Rectal smooth muscle tissue (tissue), 1 donor: ENCODE results near the gene C16orf90.

ENCODE experiments used
- H3K27ac ChIP-seq: one replicate; pipeline ENCODE4 v1.7.0; 2013; ENCODE audit warnings: low read depth, low read length, inconsistent platforms
- H3K27me3 ChIP-seq: one replicate; pipeline ENCODE4 v1.7.0; 2013; ENCODE audit warnings: low read length; ENCODE audit not compliant: control insufficient read depth, insufficient read depth
- H3K36me3 ChIP-seq: one replicate; pipeline ENCODE4 v1.7.0; 2013; ENCODE audit warnings: low read length; ENCODE audit not compliant: control insufficient read depth, insufficient read depth
- H3K4me1 ChIP-seq: one replicate; pipeline ENCODE4 v1.7.0; 2013; ENCODE audit warnings: low read length; ENCODE audit not compliant: control insufficient read depth, insufficient read depth
- H3K4me3 ChIP-seq: one replicate; pipeline ENCODE4 v1.7.0; 2013; ENCODE audit warnings: low read length
- H3K9ac ChIP-seq: one replicate; pipeline ENCODE4 v1.7.0; 2013; ENCODE audit warnings: low read length

Gene C16orf90

DNA sequence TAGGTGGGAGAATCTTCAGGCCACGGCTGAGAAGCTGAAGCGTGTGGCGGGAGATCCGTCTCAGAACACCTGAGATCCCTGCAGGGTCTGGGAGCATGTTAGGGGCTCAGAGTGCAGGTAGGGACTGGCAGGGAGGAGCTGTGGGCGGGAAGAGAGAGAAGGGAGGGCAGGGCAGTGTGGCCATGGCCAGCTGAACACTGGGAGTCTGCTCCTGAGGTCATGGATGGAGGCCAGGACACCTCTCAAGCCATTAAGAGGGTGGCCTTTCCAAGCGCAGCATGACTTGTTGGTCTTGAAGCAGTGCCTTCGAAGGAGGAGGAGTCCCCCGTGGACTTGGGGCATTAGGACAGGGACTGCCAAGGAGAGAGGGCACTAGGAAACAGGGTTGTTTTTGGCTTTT lies 28.1 kb downstream of the C16orf90 start:
- no peaks in the 10 kb centered on the region for H3K27me3 ChIP-seq
- H3K9ac ChIP-seq: no peak overlapping the region
- no peak overlapping the region for H3K4me3 ChIP-seq
- peaks cover 2% of the 10 kb centered on the region for H3K36me3 ChIP-seq
- peaks cover 2% of the 10 kb centered on the region for H3K4me1 ChIP-seq
- no peak overlapping the region for H3K27ac ChIP-seq

DNA sequence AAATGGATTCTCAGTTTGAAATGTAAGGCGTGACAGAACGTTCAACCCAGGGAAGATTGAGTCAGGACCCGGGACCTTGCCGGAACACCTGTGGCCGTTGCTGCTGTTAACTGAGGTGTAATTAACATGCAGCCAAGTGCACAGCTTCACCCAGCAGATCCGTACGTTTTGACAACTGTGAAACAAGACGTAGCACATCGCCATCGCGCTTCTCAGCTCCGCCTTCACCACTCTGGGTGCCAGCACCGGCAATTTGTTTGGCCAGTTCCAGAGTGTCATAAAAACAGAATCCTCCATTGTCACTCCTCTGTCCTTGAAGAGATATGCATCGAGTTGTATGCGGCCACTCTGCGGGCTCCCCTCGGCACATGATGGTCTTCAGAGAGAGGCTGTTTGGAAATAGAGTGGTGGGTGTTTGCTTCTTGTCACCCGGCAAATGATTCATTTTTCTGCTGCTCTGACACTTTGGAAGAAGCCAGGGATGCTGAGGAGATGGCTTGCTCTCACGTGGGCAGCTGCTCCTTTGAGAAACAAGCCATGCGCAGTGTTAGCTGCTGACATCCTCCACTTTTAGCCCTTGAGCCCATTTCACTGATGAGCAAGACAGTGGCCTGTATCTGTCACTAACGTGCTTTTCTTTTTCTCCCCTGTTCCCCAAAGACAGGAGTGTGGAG lies 29.2 kb downstream of the C16orf90 start:
- Histone ChIP-seq H3K27ac (no peak overlapping the region), H3K36me3 (peaks cover 2% of the 10 kb centered on the region), H3K4me1 (peaks cover 2% of the 10 kb centered on the region), H3K4me3 (no peak overlapping the region), H3K27me3 (no peaks in the 10 kb centered on the region), H3K9ac (no peak overlapping the region)

DNA sequence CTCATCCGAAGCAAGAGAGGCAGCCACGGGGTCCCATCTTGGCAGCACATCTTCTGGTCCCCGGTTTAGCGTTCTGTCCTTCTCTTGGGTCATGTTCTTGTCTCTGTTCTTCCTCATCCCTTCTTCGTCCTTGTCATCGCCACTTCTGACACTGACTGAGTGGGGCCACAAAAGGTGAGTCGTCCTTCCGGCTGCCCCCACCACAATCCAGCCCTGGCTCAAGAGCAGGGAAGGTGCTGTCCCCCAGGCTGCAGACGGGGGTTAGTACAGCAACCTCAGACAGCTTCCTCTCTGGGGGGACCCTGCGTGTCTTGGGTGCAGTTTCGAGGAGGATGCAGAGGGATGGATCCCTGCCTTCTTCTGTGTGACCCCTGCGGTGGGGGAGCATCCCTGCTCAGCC lies 30.0 kb downstream of the C16orf90 start:
- no peak overlapping the region for H3K4me3 ChIP-seq
- H3K4me1 ChIP-seq: peaks cover 2% of the 10 kb centered on the region
- H3K36me3 ChIP-seq: peaks cover 2% of the 10 kb centered on the region
- no peak overlapping the region for H3K9ac ChIP-seq
- no peaks in the 10 kb centered on the region for H3K27me3 ChIP-seq
- no peak overlapping the region for H3K27ac ChIP-seq

DNA sequence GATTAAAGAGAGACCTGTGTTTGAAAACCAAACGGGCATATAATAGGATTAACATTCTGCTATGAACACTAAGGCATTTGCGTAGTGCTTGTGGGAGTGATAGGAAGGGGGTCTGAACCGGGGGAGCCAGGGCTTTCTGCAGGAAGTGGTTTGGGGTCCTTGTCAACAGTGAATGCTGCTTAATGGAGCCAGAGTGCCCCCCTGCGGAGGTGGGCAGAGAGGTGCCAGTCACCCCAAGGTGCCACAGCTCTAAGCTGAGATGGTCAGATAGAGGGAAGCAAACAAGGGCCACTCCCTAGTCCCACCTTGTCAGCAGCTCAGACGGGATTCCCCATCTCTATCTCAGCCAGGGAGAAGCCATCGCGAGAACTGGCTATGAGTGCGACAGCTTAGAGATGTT lies 34.1 kb downstream of the C16orf90 start:
- Histone ChIP-seq H3K36me3 (no peaks in the 10 kb centered on the region), H3K4me3 (no peak overlapping the region), H3K9ac (no peak overlapping the region), H3K4me1 (peaks cover 14% of the 10 kb centered on the region), H3K27me3 (no peaks in the 10 kb centered on the region), H3K27ac (no peak overlapping the region)

DNA sequence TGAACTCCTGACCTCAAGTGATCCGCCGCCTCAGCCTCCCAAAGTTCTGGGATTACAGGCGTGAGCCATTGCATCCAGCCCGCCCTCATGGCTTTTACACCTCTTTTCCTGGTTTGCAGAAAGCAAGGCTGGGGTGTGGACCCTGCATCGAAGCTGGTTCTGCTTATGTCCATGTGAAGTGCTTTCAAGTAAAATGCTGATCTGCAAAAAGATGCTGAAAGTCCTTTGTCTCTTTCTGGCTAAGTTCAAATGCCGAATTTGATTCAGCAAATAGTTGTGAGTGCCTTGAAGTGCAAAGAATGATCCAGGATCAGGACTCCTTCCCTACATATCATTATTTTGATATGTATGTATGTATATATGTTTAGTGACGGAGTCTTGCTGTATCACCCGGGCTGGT lies 34.7 kb downstream of the C16orf90 start:
- Histone ChIP-seq H3K9ac (no peak overlapping the region), H3K27me3 (no peaks in the 10 kb centered on the region), H3K36me3 (no peaks in the 10 kb centered on the region), H3K4me3 (no peak overlapping the region), H3K4me1 (peaks cover 14% of the 10 kb centered on the region), H3K27ac (no peak overlapping the region)

DNA sequence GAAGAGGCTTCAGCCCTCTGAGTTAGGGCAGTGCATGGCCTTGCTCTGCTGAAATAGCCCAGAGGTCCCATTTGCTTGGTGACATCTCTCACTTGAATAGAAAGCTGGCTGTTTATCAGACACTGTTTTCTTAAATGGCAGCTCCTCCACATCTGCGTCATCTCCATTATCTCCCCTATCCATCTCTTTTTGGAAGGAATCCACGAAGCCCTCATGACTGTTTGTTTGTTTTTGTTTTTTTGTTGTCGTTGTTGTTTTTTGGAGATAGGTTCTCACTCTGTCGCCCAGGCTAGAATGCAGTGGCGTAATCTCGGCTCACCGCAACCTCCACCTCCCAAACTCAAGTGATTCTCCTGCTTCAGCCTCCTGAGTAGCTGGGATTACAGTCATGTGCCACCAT lies 35.2 kb downstream of the C16orf90 start:
- H3K36me3 ChIP-seq: no peaks in the 10 kb centered on the region
- no peak overlapping the region for H3K27ac ChIP-seq
- H3K4me1 ChIP-seq: peaks cover 14% of the 10 kb centered on the region
- no peaks in the 10 kb centered on the region for H3K27me3 ChIP-seq
- no peak overlapping the region for H3K9ac ChIP-seq
- H3K4me3 ChIP-seq: peak overlapping the region; percentile 97

DNA sequence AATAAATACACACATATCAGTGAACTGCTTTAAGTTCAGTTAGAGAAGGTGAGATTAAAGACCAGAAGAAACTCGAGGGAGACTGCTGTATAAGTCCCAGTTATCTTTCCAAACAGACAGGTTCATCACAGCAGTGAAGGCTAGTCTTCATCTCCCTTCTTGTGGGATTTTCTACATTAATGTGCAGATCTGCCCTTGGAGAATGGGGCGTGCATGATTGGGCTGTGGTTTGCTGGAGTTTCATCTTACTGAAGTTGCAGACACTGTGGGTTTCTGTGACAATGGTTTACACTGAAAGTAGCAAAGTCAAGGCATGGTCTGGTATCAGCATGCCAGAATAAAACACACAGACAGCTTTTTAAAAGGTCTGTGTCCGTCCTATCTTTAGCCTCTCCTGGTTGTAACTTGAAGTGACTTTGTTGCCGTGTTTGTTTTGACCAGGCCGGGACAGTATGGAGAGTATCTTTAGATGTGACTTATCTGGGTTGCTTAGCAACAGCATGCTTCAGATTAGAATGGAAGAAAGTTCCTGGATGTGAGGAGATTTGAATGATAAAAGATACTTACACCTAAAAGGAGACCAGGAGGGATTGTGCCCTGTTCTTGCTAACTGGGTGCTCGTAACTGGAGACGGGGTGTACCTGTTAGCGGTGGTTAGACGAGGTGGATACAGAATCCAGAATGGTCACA lies 35.7 kb downstream of the C16orf90 start:
- peaks cover 14% of the 10 kb centered on the region for H3K4me1 ChIP-seq
- no peaks in the 10 kb centered on the region for H3K36me3 ChIP-seq
- no peak overlapping the region for H3K9ac ChIP-seq
- H3K27me3 ChIP-seq: no peaks in the 10 kb centered on the region
- peak overlapping the region; percentile 21 for H3K27ac ChIP-seq
- H3K4me3 ChIP-seq: peak overlapping the region; percentile 97

DNA sequence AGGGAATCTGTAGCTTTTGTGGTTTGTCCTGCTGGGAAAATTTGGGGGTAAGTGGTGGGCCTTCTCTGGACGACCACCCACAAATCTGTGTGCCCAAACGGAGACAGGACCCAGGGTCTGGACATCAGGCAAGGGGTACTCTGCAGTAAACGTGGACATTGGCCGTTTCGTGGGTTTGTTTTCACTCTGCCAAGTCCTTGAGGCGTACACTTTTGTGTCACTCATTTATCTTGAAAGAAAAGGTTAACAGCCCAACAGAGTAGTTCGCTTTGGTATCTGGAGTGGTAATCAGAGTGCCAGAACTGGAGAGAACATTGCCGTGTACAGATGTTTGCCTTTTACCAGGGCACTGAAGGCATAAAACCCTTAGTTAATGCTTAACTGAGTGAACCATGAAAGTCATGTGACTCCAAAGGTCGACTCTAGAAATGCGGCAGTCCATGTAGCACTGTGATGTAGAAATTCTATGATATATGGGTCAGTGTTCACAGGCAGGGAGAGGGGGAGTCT lies 36.4 kb downstream of the C16orf90 start:
- H3K4me3 ChIP-seq: peak overlapping the region; percentile 97
- peak overlapping the region; percentile 80 for H3K9ac ChIP-seq
- H3K27ac ChIP-seq: peak overlapping the region; percentile 98
- H3K36me3 ChIP-seq: no peaks in the 10 kb centered on the region
- H3K27me3 ChIP-seq: no peaks in the 10 kb centered on the region
- H3K4me1 ChIP-seq: peaks cover 14% of the 10 kb centered on the region

DNA sequence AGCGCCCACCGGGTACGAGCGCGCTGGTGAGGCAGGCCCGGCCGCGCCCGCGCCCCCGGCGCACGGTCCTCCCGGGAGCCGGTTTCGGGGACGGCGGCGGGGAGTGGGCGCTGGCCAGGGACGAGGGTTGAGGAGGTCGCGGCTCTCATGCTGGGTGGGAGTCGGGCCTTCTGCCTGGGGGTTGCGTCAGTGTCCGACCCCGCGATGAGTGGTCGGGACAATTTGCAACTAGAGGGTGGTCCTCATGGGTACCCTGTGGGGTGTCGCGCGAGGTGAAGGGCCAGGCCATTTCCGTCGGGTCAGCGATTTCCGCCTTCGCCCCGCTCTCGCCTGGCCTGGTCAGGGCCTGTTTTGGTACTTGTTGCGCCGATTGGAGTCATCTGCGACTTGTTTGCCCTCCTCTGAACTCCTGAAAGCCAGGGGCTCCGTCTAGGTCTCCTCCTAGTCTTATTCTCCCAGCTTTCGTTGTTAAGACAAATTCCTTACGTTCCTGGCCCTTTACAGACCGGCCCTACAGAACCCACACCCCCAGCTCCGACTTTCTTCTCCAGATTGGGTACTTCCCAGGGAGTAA lies 36.9 kb downstream of the C16orf90 start:
- Histone ChIP-seq H3K4me1 (peaks cover 14% of the 10 kb centered on the region), H3K27me3 (no peaks in the 10 kb centered on the region), H3K9ac (peak overlapping the region; percentile 80), H3K27ac (peak overlapping the region; percentile 98), H3K4me3 (peak overlapping the region; percentile 97), H3K36me3 (no peaks in the 10 kb centered on the region)

DNA sequence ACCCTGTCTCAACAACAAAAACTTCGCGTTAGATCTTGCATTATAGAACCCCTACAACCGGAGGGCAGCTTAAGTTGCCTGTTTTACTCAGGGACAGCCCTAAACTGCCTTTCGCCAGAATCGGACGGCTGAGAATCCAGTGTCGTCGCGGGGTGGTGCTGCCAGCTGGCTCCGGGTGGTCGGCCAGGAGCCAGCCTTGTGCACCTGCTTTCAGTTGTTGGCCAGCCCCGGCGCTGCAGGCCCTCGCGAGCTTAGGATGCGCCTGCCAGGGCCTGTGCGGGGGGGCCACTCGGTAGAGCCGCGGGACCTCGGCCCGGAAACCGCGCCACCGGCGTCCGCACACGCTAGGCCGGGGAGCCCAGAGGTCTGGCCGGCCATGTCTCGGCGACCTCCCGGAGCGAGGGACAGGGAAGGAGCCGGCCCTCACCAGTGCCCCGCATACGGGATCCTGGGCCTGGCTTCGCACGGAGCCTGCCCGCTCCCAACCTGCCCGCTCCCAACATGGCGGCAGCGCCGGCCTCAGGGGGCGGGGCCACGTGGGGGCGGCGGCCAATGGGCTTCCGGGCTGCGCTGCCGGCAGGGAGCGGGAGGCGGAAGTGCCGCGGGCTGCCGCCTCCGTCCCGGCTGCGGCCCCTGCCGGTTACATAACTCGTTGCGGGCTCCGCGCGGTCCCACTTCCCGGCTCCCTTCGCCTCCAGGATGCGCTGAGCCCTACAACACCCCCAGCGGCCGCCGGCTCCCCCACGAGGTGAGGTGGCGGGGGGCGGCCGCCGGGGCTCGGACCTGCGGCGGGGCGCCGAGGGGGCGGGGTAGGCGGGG lies 37.6 kb downstream of the C16orf90 start:
- peaks cover 14% of the 10 kb centered on the region for H3K4me1 ChIP-seq
- H3K27me3 ChIP-seq: no peaks in the 10 kb centered on the region
- peak overlapping the region; percentile 97 for H3K4me3 ChIP-seq
- peak overlapping the region; percentile 92 for H3K9ac ChIP-seq
- H3K36me3 ChIP-seq: no peaks in the 10 kb centered on the region
- peak overlapping the region; percentile 98 for H3K27ac ChIP-seq

DNA sequence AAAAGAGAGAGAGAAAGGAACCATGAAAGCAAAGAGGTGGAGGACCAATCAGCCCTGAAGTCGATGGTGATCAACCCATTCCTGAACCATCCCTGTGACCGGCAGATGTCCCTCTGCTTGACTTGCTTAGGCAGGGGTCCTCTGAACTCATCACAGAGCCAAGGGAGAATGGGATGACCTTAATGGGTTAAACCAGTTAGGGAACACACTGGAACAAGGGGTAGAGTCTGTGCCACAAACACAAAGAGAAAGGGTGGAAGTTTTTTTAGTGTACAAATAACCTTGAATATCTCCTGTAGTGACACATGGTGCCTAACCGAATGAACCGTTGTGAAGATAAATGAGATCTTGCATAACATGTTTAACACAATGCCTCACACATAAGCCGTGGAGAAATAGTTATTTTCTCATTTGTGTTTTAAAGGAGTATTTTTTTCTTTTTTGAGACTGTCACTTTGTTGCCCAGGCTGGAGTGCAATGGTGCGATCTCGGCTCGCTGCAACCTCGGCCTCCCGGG lies 40.6 kb downstream of the C16orf90 start:
- Histone ChIP-seq H3K36me3 (no peaks in the 10 kb centered on the region), H3K4me1 (peaks cover 12% of the 10 kb centered on the region), H3K27me3 (no peaks in the 10 kb centered on the region), H3K4me3 (no peak overlapping the region), H3K27ac (no peak overlapping the region), H3K9ac (no peak overlapping the region)

DNA sequence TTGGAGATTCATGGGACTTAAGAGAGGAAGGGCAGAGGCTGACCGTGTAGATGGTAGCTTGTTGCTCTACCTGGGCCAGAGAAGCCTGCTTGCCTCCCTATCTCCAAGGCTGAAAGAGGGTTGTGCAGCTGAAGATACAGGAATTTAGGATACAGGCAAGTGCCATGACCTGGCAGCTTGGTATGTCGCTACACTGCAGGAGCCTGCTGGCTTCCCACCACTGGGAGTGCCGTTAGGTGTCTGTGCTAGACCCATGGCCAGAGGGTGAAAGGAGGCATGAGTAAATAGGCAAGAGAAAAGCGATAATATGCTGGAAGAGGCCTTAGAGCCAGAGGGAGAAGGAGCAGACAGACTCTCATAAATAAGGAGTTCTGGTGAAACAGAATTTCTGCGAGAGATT lies 41.2 kb downstream of the C16orf90 start:
- H3K4me1 ChIP-seq: peaks cover 7% of the 10 kb centered on the region
- no peak overlapping the region for H3K4me3 ChIP-seq
- H3K36me3 ChIP-seq: no peaks in the 10 kb centered on the region
- no peak overlapping the region for H3K9ac ChIP-seq
- no peaks in the 10 kb centered on the region for H3K27me3 ChIP-seq
- H3K27ac ChIP-seq: no peak overlapping the region
